Psoas muscle (tissue), 8 donors: ENCODE data around the gene ITGAV. TPM values are rescaled to one million over a fixed set of nuclear protein-coding genes. Genes with fewer than 3 reads are reported as not detected.

Source experiments
- ATAC-seq, 4 donors: fragments of 200-7000 bp; cut with Tn5 transposase; one replicate each; pipeline ENCODE4 v1.9.1; 2020; ENCODE audit warnings: moderate library complexity in 3 of 4, mild to moderate bottlenecking in 2 of 4
- DNase-seq, 2 donors: peaks; one replicate each; pipeline ENCODE4 v3.0.0-alpha.2; 2020
- H3K27ac ChIP-seq: fragments of 200-600 bp; one replicate; pipeline ENCODE4 v1.8.0; 2022
- H3K27me3 ChIP-seq, 3 donors: fragments of 200-600 bp in 1 of 3; one replicate each; pipeline versions ENCODE4 v1.6.1 to v1.8.0; 2013 to 2022; ENCODE audit warnings: low read length in 2 of 3, mild to moderate bottlenecking in 2 of 3, moderate library complexity in 1 of 3; ENCODE audit not compliant: insufficient read depth in 3 of 3
- H3K36me3 ChIP-seq, 2 donors: fragments of 200-600 bp in 1 of 2; one replicate each; pipeline versions ENCODE4 v1.6.1 to v1.8.0; 2013 to 2022; ENCODE audit warnings: low read depth in 1 of 2, mild to moderate bottlenecking in 1 of 2, moderate library complexity in 1 of 2; ENCODE audit not compliant: insufficient read depth in 1 of 2
- H3K4me1 ChIP-seq: fragments of 200-600 bp; one replicate; pipeline ENCODE4 v1.8.0; 2022
- H3K4me3 ChIP-seq: fragments of 200-600 bp; one replicate; pipeline ENCODE4 v1.8.0; 2022; ENCODE audit warnings: mild to moderate bottlenecking
- H3K9me3 ChIP-seq: fragments of 200-600 bp; one replicate; pipeline ENCODE4 v1.8.0; 2022
- CTCF ChIP-seq: fragments of 200-600 bp; IDR thresholded peaks from one replicate; pipeline ENCODE4 v1.8.0; 2022; ENCODE audit warnings: antibody characterized with exemption
- WGBS, 3 donors: extraction: QIAGEN DNeasy Blood & Tissue Kit; methylation state at CpG; one replicate each; pipeline versions ENCODE4 v1.1.6 to v1.1.7; 2013; 5-methylcytosine and 5-hydroxymethylcytosine counted together
- intact Hi-C, 2 donors: fragments of 100-400 bp; cut with DNase I; formaldehyde crosslinking; loops; one replicate each; pipeline versions ENCODE4 v1.11.0 to v1.14.2; 2022
- polyA plus RNA-seq, 3 donors: library from polyadenylated mRNA; stranded (reverse); fragments of 200-250 nt; gene quantifications; one replicate each; pipeline ENCODE4 v1.2.3, GENCODE V29; 2013
- total RNA-seq, 4 donors: library from RNA; stranded (reverse); fragmentation: NEBNext Ultra II Directional in 2 of 4; extraction: Animal tissue kit (Norgen Biotek cat#: 25700) in 2 of 4; gene quantifications; one replicate each; pipeline versions ENCODE4 v1.2.1 to v1.2.4, GENCODE V29; 2021 to 2023
- donor health status: healthy with polysubstance abuse.
- donor health status: DM: no; HTN: no; CAD: no; lungs with moderate emphysema.
- donor health status: Bipolar disorder and iron deficiency.
- donor health status: healthy.
- donor health status: DM: yes; HTN: yes; CAD: no.
- donor health status: DM: no; HTN: no; CAD: no.
- donor health status: DM: no; HTN: no; CAD: no.
- donor health status: DM: yes; HTN: yes; CAD: no.

The ITGAV gene
- total and polyA plus RNA-seq, 7 donors: 4.6 to 67.4 (median 28.2) TPM

DNA sequence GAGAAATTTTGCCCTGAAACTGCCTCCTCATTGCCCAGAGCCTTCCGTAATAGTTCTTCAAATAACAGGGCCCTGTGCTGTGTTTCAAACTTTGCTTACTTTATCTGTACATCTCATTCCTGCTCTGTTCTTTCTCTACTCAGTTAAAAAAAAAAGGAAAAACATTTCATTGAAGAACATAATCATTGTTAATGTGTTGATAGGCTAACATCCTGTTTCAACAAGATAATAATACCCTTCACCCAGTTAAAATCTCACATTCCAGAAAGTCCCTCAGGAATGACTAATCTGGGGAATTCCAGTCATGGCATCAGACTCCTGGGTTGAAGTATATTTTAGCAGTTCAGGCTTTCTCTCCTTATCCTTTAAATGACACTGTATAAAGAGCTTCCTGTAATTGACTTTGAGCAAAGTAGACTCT lies 45.6 kb upstream of the ITGAV start:
- no peak for TF ChIP-seq CTCF
- Histone ChIP-seq H3K36me3 (no peaks in the 10 kb centered on the region), H3K9me3 (no peaks in the 10 kb centered on the region), H3K27ac (peak overlapping the region; percentile 25), H3K4me1 (no peaks in the 10 kb centered on the region), H3K27me3 (no peaks in the 10 kb centered on the region), H3K4me3 (no peak overlapping the region)
- 63 to 79% (median 68%) methylated on average over 1 of the region's 1 CpG for WGBS, 3 donors
- no peak for DNase-seq
- intact Hi-C loops: no loop called here
- ATAC-seq: peak in 1 of 4 donors; percentile 27

DNA sequence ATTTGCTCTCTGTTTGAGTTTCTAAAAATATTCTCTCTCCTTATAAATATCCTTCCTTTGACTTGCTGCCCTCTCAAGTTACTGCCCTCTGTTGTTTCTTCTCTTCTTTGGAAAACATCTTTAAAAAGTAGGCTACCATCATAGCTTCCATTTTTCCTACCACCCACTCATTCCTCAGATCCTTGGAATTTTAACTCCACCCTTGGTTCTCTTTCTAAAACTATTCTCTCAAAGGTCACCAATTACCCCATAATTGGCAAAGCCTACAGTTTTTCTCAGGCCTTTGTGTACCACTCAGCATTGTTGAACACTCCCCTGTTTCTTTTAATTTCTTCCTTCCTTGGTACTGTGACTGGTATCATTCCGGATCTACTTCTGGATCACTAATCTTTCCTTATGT lies 43.0 kb upstream of the ITGAV start:
- no peaks in the 10 kb centered on the region for H3K27me3 ChIP-seq
- TF ChIP-seq CTCF: no peak
- ATAC-seq (no peak), DNase-seq (no peak)
- intact Hi-C loops: no loop called here
- H3K27ac ChIP-seq: no peak overlapping the region
- no peaks in the 10 kb centered on the region for H3K36me3 ChIP-seq
- 0 to 40% (median 0%) methylated on average over 1 of the region's 1 CpG for WGBS, 3 donors
- H3K4me1 ChIP-seq: no peaks in the 10 kb centered on the region
- H3K4me3 ChIP-seq: no peak overlapping the region
- H3K9me3 ChIP-seq: no peaks in the 10 kb centered on the region

GRCh38 chr2:186551323-186552050 lies 38.4 kb upstream of the ITGAV start:
- intact Hi-C loops: no loop called here
- 81 to 84% (median 83%) methylated on average over 8 of the region's 8 CpGs for WGBS, 3 donors

GRCh38 chr2:186554429-186554828 lies 35.4 kb upstream of the ITGAV start:
- no peak for TF ChIP-seq CTCF
- 63 to 84% (median 72%) methylated on average over 1 of the region's 1 CpG for WGBS, 3 donors
- Histone ChIP-seq H3K9me3 (no peaks in the 10 kb centered on the region), H3K27me3 (no peaks in the 10 kb centered on the region), H3K4me3 (no peak overlapping the region), H3K4me1 (no peaks in the 10 kb centered on the region), H3K27ac (no peak overlapping the region), H3K36me3 (no peaks in the 10 kb centered on the region)
- ATAC-seq (no peak), DNase-seq (no peak)
- intact Hi-C loops: no loop called here

More at GRCh38 chr2:186551323-186552050, 38.4 kb upstream of the ITGAV start:
- no peaks in the 10 kb centered on the region for H3K4me1 ChIP-seq
- no peaks in the 10 kb centered on the region for H3K27me3 ChIP-seq
- no peaks in the 10 kb centered on the region for H3K9me3 ChIP-seq
- TF ChIP-seq CTCF: no peak
- DNase-seq (no peak), ATAC-seq (no peak)
- H3K4me3 ChIP-seq: no peak overlapping the region
- H3K36me3 ChIP-seq: no peaks in the 10 kb centered on the region
- H3K27ac ChIP-seq: no peak overlapping the region
